Measurements from ENCODE around the gene RASAL2. TPM values are rescaled to one million over a fixed set of nuclear protein-coding genes. Genes with fewer than 3 reads are reported as not detected.
"Not testable (repeated sequence)": the region's sequence is repeated elsewhere in the genome, so short reads cannot be mapped to it uniquely, and the experiment has no call there.

The RASAL2 gene
- total RNA-seq, 2 experiments from 2014 or later: not detected

DNA sequence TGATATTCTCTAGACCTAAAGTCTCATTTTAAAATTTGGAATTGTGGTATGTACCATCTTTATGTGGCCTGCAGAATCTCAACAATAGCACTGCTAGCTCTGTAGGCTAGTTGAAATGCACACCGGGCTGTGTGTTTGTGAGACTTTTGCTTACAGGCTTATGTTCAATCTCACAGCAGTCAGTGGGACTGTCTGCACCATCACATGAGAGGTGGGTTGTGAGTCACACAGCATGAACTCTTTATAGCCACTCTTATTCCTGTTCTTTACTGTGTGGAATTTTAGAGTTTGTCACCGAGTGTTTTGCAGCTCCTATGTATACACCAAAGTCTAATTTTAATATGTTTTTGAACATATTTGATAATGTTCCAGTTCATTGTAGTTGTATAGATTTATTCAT lies 74.6 kb downstream of the RASAL2 start:
- Mint-ChIP-seq H3K4me1 (no peaks in the 10 kb centered on the region), H3K27ac (no peak overlapping the region), H3K4me3 (no peak overlapping the region), H3K27me3 (no peaks in the 10 kb centered on the region), H3K9me3 (no peaks in the 10 kb centered on the region), H3K36me3 (ENCODE audit: low read depth) (no peaks in the 10 kb centered on the region)
- no peak for DNase-seq
- ChIA-PET POLR2A (no interaction called here), CTCF (no interaction called here)

DNA sequence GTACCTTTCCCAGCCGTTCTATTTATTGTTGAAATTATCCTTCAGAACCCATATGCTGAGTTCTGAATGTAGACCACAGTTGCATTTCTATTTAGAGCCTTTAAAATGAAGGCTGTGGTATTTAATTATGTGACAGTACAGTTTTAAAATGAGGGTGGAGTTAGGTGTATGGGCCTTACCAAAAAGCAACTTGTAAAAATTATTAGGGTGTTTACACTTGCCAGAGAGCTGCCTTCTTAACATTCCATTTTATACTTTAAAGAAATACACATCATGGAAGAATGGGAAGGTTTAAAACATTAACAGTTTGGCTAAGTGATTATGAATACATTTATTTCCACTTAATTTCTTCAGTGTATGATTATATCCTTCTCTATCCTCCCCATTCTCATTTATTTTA lies 75.7 kb downstream of the RASAL2 start:
- CTCF ChIA-PET: no interaction called here
- Mint-ChIP-seq H3K4me1 (no peaks in the 10 kb centered on the region), H3K27ac (no peak overlapping the region), H3K4me3 (no peak overlapping the region), H3K27me3 (no peaks in the 10 kb centered on the region), H3K9me3 (no peaks in the 10 kb centered on the region), H3K36me3 (ENCODE audit: low read depth) (no peaks in the 10 kb centered on the region)
- no peak for DNase-seq
- POLR2A ChIA-PET: no interaction called here

DNA sequence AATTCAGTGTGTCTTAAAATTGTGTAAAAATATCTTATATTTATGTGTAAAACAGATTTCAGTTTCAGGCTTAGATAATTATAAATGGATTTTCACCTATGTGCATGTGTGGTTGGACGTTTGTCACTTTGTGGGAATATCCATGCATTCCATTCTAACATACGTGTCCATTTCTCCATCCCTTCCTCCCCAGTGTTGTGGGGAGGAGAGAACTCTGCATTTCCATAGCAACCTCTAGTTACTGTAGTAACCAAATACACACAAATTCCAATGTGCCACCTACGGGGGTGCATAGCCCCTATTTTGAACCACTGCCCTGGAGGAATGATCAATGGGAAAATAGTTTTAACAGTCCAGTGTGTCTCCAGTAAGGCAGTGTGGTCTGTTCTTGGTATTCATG lies 79.0 kb downstream of the RASAL2 start:
- Mint-ChIP-seq H3K9me3 (no peaks in the 10 kb centered on the region), H3K4me3 (no peak overlapping the region), H3K27me3 (no peaks in the 10 kb centered on the region), H3K4me1 (no peaks in the 10 kb centered on the region), H3K27ac (no peak overlapping the region), H3K36me3 (ENCODE audit: low read depth) (no peaks in the 10 kb centered on the region)
- no peak for DNase-seq
- POLR2A ChIA-PET: no interaction called here
- CTCF ChIA-PET: no interaction called here

DNA sequence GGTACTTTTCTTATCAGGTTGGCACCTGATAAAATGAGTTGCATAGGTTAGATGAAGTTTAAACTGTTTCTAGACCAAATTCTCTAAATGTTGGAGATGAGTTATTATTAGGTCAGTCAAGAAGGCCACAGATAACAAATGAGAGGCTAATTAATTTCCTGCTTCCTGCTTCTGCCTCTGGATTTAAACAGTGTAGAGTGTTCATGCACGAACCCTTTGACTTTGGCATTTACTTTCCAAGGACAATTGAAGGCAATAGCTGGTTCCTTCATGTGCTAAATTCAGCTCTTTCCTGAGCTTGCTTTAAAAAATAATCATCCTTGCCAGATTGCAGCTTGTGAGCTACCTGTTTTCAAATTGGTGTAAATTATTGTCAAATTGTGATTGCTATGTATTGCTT lies 80.6 kb downstream of the RASAL2 start:
- no peaks in the 10 kb centered on the region for H3K9me3 Mint-ChIP-seq
- no peaks in the 10 kb centered on the region for H3K27me3 Mint-ChIP-seq
- H3K27ac Mint-ChIP-seq: no peak overlapping the region
- no peak overlapping the region for H3K4me3 Mint-ChIP-seq
- no peak for DNase-seq
- no peaks in the 10 kb centered on the region for H3K4me1 Mint-ChIP-seq
- no peaks in the 10 kb centered on the region for H3K36me3 Mint-ChIP-seq (ENCODE audit: low read depth)
- CTCF ChIA-PET: no interaction called here
- POLR2A ChIA-PET: no interaction called here

DNA sequence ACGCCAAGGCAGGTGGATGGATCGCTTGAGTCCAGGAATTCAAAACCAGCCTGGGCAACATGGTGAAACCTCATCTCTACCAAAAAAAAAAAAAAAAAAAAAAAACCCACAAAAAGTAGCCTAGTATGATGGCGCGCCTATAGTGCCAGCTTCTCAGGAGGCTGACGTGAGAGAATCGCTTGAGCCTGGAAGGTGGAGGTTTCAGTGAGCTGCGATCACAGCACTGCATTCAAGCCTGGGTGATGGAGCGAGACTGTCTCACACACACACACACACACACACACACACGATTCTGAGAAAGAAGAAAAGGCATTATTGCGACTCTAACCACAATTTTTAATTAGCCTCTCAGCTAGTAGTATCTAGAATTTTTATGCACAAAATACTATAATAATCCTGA lies 86.5 kb downstream of the RASAL2 start:
- ChIA-PET POLR2A (no interaction called here), CTCF (no interaction called here)
- no peaks in the 10 kb centered on the region for H3K36me3 Mint-ChIP-seq (ENCODE audit: low read depth)
- H3K9me3 Mint-ChIP-seq: no peaks in the 10 kb centered on the region
- no peak overlapping the region for H3K27ac Mint-ChIP-seq
- no peaks in the 10 kb centered on the region for H3K4me1 Mint-ChIP-seq
- no peak for DNase-seq
- H3K4me3 Mint-ChIP-seq: no peak overlapping the region
- H3K27me3 Mint-ChIP-seq: no peaks in the 10 kb centered on the region

DNA sequence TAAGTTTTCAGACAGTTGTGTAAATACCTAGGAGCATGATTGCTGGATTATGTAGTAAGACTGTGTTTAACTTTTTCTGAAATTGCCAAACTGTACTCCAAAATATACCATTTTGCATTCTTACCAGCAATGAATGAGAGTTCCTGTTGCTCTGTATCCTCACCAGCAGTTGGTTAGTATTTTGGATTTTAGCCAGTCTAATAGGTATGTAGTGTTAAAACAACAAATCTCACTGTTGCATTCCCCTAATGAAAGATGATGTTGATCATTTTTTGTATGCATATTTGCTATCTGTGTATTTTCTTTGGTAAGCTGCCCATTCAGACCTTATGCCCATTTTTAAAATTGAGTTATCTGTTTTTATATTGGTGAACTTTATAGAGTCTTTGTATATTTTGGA lies 89.9 kb downstream of the RASAL2 start:
- Mint-ChIP-seq H3K27ac (no peak overlapping the region), H3K27me3 (no peaks in the 10 kb centered on the region), H3K4me1 (no peaks in the 10 kb centered on the region), H3K4me3 (no peak overlapping the region), H3K36me3 (ENCODE audit: low read depth) (no peaks in the 10 kb centered on the region), H3K9me3 (no peaks in the 10 kb centered on the region)
- no peak for DNase-seq
- ChIA-PET POLR2A (no interaction called here), CTCF (no interaction called here)

DNA sequence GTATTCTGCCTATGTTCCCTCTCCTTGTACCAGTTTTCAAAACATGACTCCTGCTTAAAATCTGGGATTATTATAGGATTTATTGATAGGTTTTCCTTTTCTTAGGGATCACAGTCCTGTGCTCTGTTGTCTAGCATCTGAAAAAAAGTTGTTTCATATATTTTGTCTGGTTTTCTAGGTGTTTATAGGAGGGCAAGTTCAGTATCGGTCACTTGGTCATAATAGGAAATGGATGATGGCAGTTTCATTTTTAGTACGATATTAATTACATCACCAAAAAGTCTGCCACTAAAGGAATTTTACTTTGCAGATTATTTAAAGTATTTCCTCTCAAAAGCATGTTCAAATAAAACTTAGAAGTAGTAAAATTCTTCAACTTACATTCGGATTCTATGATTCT lies 94.4 kb downstream of the RASAL2 start:
- DNase-seq: no peak
- Mint-ChIP-seq H3K36me3 (ENCODE audit: low read depth) (no peaks in the 10 kb centered on the region), H3K27me3 (no peaks in the 10 kb centered on the region), H3K4me3 (no peak overlapping the region), H3K4me1 (no peaks in the 10 kb centered on the region), H3K27ac (no peak overlapping the region), H3K9me3 (no peaks in the 10 kb centered on the region)
- POLR2A ChIA-PET: no interaction called here
- CTCF ChIA-PET: no interaction called here

DNA sequence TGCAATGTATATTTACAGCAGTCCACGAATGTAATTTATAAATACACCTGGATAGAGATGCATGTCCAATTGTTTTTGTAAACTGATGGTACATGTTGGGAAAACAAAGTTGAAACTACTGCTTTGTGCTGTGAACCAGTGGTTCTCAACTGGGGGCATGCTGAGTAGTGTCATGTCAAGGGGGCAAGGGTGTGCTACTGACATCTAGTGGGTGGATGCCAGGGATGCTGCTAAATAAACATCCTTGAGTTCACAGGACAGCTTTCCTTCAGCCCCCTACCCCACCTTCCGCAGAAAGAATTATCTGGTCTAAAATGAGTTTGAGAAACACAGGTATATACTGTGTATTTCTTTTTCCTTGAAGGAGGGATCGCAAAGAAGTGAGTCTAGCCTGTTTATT lies 95.9 kb downstream of the RASAL2 start:
- Mint-ChIP-seq H3K36me3 (ENCODE audit: low read depth) (no peaks in the 10 kb centered on the region), H3K27me3 (no peaks in the 10 kb centered on the region), H3K9me3 (no peaks in the 10 kb centered on the region), H3K4me1 (no peaks in the 10 kb centered on the region), H3K27ac (no peak overlapping the region), H3K4me3 (no peak overlapping the region)
- CTCF ChIA-PET: no interaction called here
- POLR2A ChIA-PET: no interaction called here
- no peak for DNase-seq

DNA sequence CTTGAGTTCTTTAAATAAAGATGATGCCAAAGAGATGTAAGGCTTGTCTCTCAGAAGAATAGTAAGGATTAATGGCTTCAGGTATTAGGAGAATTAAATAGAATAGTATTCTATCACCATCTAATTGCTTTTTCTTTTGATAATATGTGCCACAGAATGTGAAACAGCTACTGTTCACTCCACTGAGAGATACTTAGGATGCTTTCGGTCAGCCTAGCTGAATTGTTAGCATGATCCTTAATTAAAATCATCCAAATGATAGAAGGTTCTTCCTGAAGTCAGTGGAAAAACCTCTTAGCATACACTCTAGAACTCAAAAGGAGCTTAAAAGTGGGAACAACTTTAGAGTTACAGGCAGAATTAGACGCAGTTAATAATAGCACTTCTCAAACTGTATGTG lies 97.0 kb downstream of the RASAL2 start:
- ChIA-PET CTCF (no interaction called here), POLR2A (no interaction called here)
- Mint-ChIP-seq H3K36me3 (ENCODE audit: low read depth) (no peaks in the 10 kb centered on the region), H3K4me1 (no peaks in the 10 kb centered on the region), H3K27ac (no peak overlapping the region), H3K9me3 (no peaks in the 10 kb centered on the region), H3K27me3 (no peaks in the 10 kb centered on the region), H3K4me3 (no peak overlapping the region)
- no peak for DNase-seq

DNA sequence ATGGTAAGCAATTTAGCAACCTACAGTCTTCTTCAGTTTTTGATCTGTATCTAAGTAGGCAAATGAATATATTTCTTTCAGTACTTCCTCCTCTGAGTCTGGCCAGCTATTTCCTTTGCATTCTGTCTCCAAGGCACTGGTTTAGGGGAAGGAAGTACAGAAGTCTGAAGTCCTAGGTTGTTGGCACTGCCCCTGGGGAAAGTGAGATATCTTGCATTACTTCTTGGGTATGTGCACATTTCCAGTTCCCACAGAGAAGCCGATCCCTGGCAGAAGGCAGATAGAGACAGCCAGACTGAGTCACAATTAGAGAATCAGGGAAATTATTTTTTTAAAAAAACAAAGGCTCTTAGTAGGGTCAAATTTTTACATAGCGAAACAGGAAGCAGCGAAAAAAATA lies 98.8 kb downstream of the RASAL2 start:
- Mint-ChIP-seq H3K4me1 (no peaks in the 10 kb centered on the region), H3K9me3 (no peaks in the 10 kb centered on the region), H3K4me3 (no peak overlapping the region), H3K27me3 (no peaks in the 10 kb centered on the region), H3K27ac (no peak overlapping the region), H3K36me3 (ENCODE audit: low read depth) (no peaks in the 10 kb centered on the region)
- DNase-seq: no peak
- ChIA-PET CTCF (no interaction called here), POLR2A (no interaction called here)

DNA sequence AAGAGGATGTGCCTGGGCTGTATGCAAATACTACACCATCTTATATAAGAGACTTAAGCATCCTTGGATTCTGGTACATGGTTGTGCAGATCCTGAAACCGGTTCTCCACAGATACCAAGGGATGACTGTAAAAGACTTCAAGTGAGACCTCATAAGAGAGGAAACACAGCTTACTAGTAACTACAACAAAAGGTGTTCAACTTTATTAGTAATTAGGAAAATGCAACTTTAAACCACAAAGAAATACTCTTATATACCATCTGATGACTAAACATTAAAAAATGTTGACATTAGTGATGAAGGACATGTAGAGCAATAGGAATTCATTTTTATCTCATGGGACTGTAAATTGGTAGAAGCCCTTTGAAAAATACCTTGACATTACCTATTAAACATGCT lies 102.7 kb downstream of the RASAL2 start:
- H3K27ac Mint-ChIP-seq: no peak overlapping the region
- H3K36me3 Mint-ChIP-seq (ENCODE audit: low read depth): no peaks in the 10 kb centered on the region
- no peak for DNase-seq
- peaks cover 10% of the 10 kb centered on the region for H3K9me3 Mint-ChIP-seq
- H3K4me3 Mint-ChIP-seq: no peak overlapping the region
- no peaks in the 10 kb centered on the region for H3K4me1 Mint-ChIP-seq
- ChIA-PET POLR2A (no interaction called here), CTCF (interaction anchor here (0.6 kb wide), 1 partner anchor 639 kb away, joined by 3 read pairs; no protein-coding TSS in a partner anchor)
- H3K27me3 Mint-ChIP-seq: no peaks in the 10 kb centered on the region

DNA sequence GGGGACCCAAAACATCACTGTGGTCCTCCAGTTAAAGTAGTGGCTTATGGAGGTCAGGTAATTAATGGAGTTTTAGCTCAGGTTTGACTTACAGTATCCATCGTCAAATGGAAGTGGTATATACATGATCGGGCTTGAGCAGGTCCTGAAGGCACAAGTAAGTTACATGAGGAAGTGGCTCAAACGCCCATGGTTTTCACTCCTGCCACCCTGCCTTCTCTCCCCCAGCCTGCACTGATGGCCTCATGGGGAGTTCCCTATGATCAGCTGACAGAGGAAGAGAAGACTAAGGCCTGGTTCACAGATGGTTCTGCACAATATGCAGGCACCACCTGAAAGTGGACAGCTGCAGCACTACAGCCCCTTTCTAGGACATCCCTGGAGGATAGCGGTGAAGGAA lies 108.2 kb downstream of the RASAL2 start:
- H3K9me3 Mint-ChIP-seq: peaks cover 10% of the 10 kb centered on the region
- DNase-seq; H3K4me3 Mint-ChIP-seq; POLR2A ChIA-PET; H3K36me3 Mint-ChIP-seq (ENCODE audit: low read depth); H3K27ac Mint-ChIP-seq; CTCF ChIA-PET; H3K4me1 Mint-ChIP-seq; H3K27me3 Mint-ChIP-seq: not testable (repeated sequence)

DNA sequence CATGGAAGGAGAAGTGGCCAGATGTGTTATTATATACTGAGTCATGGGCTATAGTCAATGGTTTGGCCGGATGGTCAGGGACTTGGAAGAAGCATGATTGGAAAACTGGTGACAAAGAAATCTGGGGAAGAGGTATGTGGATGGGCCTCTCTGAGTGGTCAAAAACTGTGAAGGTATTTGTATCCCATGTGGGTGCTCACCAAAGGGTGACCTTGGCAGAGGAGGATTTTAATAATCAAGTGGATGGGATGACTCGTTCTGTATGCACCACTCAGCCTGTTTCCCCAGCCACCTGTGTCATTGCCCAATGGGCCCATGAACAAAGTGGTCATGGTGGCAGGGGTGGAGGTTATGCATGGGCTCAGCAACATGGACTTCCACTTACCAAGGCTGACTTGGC lies 108.6 kb downstream of the RASAL2 start:
- H3K4me3 Mint-ChIP-seq; H3K27me3 Mint-ChIP-seq; CTCF ChIA-PET; DNase-seq; H3K4me1 Mint-ChIP-seq; POLR2A ChIA-PET; H3K36me3 Mint-ChIP-seq (ENCODE audit: low read depth); H3K27ac Mint-ChIP-seq: not testable (repeated sequence)
- H3K9me3 Mint-ChIP-seq: peaks cover 10% of the 10 kb centered on the region

DNA sequence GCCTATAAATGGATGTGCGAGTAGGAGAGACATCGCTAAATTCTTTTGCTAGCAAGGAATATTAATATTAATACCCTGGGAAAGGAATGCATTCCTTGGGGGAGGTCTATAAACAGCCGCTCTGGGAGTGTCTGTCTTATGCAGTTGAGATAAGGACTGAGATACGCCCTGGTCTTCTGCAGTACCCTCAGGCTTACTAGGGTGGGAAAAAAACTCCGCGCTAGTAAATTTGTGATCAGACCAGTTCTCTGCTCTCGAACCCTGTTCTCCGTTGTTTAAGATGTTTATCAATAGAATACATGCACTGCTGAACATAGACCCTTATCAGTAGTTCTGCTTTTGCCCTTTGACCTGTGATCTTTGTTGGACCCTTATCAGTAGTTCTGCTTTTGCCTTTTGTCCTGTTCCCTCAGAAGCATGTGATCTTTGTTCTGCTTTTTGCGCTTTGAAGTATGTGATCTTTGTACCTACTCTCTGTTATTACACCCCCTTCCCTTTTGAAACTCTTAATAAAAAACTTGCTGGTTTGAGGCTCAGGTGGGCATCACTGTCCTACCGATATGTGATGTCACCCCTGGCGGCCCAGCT lies 114.5 kb downstream of the RASAL2 start:
- DNase-seq; H3K4me1 Mint-ChIP-seq; H3K27me3 Mint-ChIP-seq; H3K36me3 Mint-ChIP-seq (ENCODE audit: low read depth); H3K4me3 Mint-ChIP-seq; CTCF ChIA-PET; H3K27ac Mint-ChIP-seq; POLR2A ChIA-PET: not testable (repeated sequence)
- H3K9me3 Mint-ChIP-seq: peaks cover 22% of the 10 kb centered on the region

DNA sequence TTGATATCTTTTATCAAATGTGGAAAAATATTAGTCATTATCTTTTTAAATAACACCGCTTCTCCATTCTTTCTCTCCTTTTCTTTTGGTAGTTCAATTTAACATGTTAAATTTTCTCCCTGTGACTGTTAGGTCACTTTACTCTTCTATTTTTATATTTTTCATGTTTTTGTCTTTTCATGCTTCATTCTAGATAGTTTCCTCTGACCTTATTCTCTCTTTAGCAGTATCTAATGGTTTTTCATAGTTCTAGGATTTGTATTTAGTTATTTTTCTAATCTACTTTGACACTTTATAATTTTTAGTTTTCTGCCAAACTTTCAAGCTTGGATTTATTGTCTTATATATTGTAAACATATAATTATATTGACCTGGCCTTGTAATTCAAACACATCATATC lies 116.0 kb downstream of the RASAL2 start:
- peaks cover 22% of the 10 kb centered on the region for H3K9me3 Mint-ChIP-seq
- no peak overlapping the region for H3K27ac Mint-ChIP-seq
- CTCF ChIA-PET: no interaction called here
- no peak for DNase-seq
- H3K27me3 Mint-ChIP-seq: no peaks in the 10 kb centered on the region
- no peaks in the 10 kb centered on the region for H3K36me3 Mint-ChIP-seq (ENCODE audit: low read depth)
- POLR2A ChIA-PET: no interaction called here
- no peaks in the 10 kb centered on the region for H3K4me1 Mint-ChIP-seq
- H3K4me3 Mint-ChIP-seq: no peak overlapping the region
